ENCODE data around the gene STXBP6. TPM values are rescaled to one million over a fixed set of nuclear protein-coding genes. Genes with fewer than 3 reads are reported as not detected.

STXBP6 gene
- total and polyA plus RNA-seq, 2 of the 13 experiments (the other 11 are each of a cell fraction or from before 2014, with no cell fraction given): 35.3 to 42.8 TPM

DNA sequence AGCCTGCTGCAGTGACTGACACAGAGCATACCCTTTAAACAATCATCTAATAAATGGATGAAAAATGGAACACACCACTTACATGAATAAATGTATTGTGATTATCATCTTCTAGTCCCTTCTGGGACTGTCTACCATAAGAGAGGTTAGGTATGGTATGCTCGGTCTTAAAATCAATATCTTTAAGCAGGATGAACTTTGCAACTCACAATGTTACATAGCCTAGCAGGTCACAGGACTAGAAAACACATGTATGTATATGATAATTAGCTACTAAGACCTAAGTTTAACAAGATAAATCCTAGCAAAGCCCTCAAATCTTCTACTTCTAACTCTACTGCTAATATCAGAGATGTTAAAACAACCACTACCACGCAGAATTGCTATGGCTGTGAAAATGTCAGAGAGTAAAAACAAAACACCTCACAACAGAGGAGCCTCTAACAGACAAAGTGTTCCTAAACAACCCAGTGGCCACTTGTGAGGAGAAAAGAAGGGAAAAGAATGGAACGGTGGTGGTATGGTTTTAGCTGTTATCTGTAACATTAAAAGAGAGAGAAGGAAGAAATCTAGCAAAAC is 139.4 kb downstream of the STXBP6 start (continued):
- TF ChIP-seq SMARCC2 (IDR thresholded peaks at IDR 0.05) (0 out of 2 replicates have a peak, but pooled peaks have one; percentile 68), ZNF24 (IDR thresholded peaks at IDR 0.05) (0 out of 2 replicates have a peak, but pooled peaks have one; percentile 52), MED1 (CRISPR knock-in tag; IDR thresholded peaks at IDR 0.05) (peak; percentile 44; the same call in 1 of the 2 replicates), BCLAF1 (IDR thresholded peaks at IDR 0.05) (0 out of 2 replicates have a peak, but pooled peaks have one; percentile 34), ZNF609 (CRISPR knock-in tag; IDR thresholded peaks at IDR 0.05; ENCODE audit: borderline replicate concordance) (peak; percentile 35; the same call in 1 of the 2 replicates), ASH2L (IDR thresholded peaks at IDR 0.05; ENCODE audit: insufficient read length, low read depth, low read length) (peak; percentile 34), ARID5B (CRISPR knock-in tag; IDR thresholded peaks at IDR 0.05) (peak; percentile 71), SNAPC2 (CRISPR knock-in tag; IDR thresholded peaks at IDR 0.05) (0 out of 2 replicates have a peak, but pooled peaks have one; percentile 16), HNF4A (CRISPR knock-in tag; IDR thresholded peaks at IDR 0.05) (peak; percentile 90), ZNF883 (CRISPR knock-in tag; IDR thresholded peaks at IDR 0.05; ENCODE audit: not compliant biosample characterization) (no peak), RAD51 (IDR thresholded peaks at IDR 0.05; ENCODE audit: borderline replicate concordance) (no peak), TFE3 (CRISPR knock-in tag; IDR thresholded peaks at IDR 0.05) (peak; percentile 64), HNRNPLL (IDR thresholded peaks at IDR 0.05; ENCODE audit: low read depth, low read length, poor library complexity, severe bottlenecking) (no peak), GATAD2A (CRISPR knock-in tag; IDR thresholded peaks at IDR 0.05) (peak; percentile 77), MAFG (CRISPR knock-in tag; IDR thresholded peaks at IDR 0.05) (no peak), SOX6 (IDR thresholded peaks at IDR 0.05) (no peak), SOX6 (CRISPR knock-in tag; IDR thresholded peaks at IDR 0.05) (peak; percentile 13; the same call in 1 of the 2 replicates)

All from HepG2 (cell line).